ENCODE data around the gene STRIP1.

The STRIP1 gene

DNA sequence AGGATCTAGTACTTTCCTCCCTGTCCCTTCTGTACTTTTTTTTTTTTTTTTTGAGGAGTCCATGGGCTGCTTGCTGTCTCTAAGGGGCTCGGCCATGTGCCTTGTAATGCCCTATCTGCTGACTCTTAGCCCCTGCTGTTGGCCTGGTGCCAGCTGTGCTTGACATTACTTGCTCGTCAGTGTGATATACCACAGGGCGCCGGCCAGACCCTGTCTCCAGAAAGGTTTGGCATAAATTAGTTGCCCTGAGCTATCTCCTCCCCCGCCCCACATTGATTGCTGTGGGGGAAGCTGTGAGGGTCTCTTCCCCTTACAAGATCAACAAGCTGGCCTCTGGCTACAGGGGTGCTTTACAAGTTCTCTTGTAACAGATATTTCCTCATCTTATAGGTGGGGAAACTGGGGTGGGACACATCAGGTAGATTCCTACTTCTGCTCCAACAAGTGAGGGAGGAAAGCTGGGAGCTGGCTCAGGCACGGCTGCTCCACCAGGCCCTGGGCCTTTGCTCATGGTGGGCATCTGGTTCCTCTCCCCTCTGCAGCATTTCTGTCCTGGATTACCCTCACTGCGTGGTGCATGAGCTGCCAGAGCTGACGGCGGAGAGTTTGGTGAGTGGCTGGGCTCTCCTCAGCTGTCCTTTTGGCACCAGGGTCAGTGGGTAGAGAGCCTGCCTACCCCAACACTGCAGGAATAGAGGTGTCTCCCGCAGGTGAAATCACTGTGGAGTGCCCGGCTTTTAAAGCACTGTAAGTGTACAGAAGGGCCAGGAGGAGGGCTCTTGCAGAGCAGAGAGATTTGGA lies 15.6 kb downstream of the STRIP1 start:
- no peak for DNase-seq (ENCODE audit: low read depth in 2 of 2)

- no peak for DNase-seq (ENCODE audit: low read depth in 2 of 2)
Observed at GRCh38 chr1:110050602-110051261, 16.3 kb downstream of the STRIP1 start.

- no peak for DNase-seq (ENCODE audit: low read depth in 2 of 2)
Observed at GRCh38 chr1:110051262-110051648, 16.8 kb downstream of the STRIP1 start.

DNA sequence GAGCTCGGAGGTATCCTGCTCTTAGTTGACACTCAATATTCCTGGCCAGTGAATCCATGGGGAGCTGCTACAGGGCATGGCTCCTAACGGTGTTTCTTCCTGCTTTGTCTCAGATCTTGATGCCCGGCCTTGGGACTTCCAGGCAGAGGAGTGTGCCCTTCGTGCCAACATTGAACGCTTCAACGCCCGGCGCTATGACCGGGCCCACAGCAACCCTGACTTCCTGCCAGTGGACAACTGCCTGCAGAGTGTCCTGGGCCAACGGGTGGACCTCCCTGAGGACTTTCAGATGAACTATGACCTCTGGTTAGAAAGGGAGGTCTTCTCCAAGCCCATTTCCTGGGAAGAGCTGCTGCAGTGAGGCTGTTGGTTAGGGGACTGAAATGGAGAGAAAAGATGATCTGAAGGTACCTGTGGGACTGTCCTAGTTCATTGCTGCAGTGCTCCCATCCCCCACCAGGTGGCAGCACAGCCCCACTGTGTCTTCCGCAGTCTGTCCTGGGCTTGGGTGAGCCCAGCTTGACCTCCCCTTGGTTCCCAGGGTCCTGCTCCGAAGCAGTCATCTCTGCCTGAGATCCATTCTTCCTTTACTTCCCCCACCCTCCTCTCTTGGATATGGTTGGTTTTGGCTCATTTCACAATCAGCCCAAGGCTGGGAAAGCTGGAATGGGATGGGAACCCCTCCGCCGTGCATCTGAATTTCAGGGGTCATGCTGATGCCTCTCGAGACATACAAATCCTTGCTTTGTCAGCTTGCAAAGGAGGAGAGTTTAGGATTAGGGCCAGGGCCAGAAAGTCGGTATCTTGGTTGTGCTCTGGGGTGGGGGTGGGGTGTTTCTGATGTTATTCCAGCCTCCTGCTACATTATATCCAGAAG lies 19.4 kb downstream of the STRIP1 start:
- peak; percentile 50 to 69 for DNase-seq (ENCODE audit: low read depth in 2 of 2)

- DNase-seq (ENCODE audit: low read depth in 2 of 2) = no peak
Observed at GRCh38 chr1:110055493-110056284, 21.3 kb downstream of the STRIP1 start.

DNA sequence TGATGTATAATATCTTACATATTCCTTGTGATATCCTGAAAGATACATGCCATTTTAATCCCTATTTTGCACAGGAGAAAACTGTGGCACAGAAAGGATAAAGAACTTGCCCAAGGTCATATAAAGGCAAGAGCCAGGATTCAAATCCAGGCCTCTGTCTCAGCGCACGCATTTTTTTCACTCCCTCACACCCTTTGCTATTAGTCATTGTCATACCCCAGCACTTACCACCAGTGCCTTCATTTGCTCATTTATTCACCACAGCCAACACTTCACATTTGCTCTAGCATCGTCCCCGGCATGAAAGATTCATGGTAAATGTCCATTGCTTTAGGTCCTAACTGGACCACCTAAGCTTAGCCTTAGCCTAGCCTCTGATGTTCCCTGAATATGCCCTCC lies 21.9 kb downstream of the STRIP1 start:
- no peak for DNase-seq (ENCODE audit: low read depth in 2 of 2)

- no peak for DNase-seq (ENCODE audit: low read depth in 2 of 2)
Observed at GRCh38 chr1:110056776-110057175, 22.4 kb downstream of the STRIP1 start.

DNA sequence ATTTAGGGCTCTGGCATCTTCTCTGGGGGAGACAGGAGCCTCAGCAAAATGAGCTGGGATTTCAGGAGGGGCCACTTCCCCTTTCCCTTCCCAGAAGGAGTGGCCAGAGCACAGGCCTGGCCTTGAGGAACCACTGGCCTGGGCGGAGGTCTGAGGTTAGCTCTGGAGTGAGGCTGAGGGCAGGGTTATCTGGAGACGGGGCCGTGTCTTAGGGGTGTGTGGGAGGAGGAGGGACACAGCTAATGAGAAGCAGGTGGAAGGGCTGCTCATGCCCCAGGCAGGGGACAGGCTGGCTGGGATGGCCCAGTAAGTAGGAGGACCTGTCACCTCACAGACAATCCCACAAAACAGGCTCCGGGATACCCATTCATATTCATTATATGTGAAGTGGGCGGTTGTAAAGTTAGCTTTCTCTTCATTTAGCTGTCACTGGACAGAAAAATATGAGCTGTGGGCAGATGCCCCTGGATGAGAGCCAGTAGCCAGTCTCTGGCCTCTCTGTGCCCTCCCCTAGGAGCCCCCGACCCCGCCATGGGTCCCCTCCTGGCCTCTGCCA lies 23.6 kb downstream of the STRIP1 start:
- no peak for DNase-seq (ENCODE audit: low read depth in 2 of 2)

- DNase-seq (ENCODE audit: low read depth in 2 of 2) = no peak
Observed at GRCh38 chr1:110058591-110058990, 24.2 kb downstream of the STRIP1 start.

DNA sequence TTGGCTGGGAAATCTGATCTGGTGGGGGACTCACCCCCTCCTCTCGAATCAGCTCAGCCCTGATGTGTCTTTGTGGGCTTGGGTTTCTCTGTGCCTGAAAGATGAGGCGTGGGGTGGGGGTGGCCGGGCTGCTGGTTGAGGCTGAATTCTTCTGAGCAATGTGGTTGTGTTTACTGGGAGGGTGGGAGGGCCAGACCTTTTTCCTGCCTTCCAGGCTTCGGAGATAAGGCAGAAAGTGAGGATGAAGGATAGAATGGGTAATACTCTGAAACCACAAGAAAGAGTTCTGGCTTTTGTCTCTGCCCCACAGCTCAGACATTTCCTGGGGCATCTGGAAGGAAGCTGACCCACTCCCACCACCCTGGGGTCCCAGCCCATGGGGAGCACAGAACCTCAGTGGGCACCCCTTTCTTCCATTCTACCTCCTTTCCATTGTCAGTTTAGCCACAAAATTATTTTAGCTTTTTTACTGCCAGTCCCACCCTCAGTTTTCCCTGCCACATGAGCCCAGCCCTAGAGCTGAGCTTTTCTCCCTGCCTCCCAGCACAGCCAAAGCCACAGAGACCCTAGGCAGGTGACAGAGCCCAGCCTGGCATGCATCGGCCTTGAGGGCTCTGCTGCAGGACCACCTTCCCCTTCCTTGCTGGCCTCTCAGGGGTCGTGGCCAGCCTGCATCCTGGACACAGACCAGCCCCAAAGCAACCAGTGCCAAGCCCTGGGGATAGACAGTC lies 24.9 kb downstream of the STRIP1 start:
- DNase-seq (ENCODE audit: low read depth in 2 of 2) = no peak

DNA sequence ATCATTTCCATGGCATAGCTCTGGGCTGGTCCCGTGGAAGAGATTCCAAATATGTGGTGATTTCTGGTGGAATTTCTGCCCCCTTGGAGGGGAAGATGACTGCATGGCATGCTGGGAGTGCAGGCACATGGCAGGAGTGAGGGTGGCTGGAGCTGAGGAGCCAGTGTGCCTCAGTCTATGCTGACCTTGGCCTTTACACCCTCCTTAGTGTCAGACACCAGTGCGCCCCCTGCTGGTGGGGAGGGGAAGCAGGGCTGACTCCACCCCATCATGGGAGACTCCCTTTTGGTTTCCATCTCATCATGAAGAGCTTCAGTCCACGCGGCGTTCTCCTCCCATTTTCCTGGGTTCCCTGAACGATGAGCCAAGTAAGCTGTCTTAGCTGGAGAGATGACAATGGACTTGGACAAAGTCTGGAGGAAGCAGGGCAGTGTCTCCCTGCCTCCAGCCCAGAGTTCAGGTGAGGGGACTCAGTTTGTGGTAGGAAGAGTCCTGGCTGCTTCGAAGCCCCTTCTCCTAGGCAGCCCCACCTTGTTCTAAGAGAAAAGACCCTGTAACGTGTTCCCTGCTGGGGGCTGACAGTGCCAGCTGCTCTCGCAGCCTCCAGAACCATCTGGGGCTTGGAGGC lies 25.7 kb downstream of the STRIP1 start:
- peak; percentile 73 to 77 for DNase-seq (ENCODE audit: low read depth in 2 of 2)

DNA sequence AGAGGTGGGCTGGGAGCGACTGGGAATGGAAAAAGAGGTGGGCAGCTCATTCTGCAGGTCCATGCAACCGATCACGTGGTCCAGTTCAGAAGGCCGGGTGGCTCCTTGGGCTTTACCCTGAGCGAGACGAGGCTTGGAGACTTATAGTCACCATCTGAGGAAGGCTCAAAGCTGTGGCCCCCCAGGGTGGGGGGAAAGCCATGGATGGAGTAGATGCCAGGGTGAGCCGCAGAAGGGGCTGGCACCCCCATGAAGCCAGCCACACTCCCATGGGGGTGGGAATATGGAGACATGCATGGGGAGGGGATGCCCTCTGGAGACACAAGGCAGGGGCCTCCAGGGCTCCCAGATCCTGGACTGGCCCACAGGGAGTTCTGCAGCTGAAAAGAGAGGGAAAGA lies 26.2 kb downstream of the STRIP1 start:
- DNase-seq (ENCODE audit: low read depth in 2 of 2) = no peak

DNA sequence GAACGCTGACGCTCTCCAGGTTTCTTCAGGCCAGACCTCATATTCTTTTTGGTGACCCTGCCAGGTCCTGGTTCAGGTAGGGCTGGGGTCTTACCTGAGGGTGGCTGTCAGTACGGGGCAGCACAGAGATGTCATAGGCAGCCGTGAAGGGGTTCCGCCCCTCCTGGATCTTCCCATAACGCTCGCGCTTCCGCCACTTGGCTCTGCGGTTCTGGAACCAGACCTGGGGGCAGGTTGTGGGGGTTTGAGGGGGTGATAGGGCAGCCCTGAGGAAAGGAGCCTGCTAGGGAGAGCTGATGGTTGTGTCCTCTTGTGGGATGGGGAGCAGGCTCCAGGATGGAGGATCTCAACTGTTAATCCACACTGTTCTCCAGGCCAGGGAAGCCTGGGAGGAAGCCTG lies 26.9 kb downstream of the STRIP1 start:
- DNase-seq (ENCODE audit: low read depth in 2 of 2) = no peak

DNA sequence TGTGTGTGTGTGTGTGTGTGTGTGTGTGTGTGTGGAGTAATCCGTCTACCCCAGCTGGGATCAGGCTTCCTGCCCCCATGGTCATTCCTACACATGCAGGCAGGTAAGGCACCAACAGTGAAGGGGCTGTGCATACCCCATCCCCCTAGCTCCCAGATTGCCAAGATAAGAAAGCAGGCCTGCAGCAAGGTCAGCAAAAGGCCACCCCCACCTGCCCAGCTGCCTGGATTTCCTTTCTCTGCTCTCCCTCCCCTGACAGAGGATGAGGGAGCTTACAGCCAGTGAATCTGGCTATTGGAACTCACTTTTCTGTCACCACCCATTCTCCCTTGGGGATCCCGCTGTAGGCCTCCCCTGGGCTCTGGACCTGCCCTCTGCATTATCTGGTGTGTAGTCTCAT lies 28.2 kb downstream of the STRIP1 start:
- DNase-seq (ENCODE audit: low read depth in 2 of 2) = no peak

- DNase-seq (ENCODE audit: low read depth in 2 of 2) = no peak
Observed at GRCh38 chr1:110063781-110064180, 29.4 kb downstream of the STRIP1 start.

DNA sequence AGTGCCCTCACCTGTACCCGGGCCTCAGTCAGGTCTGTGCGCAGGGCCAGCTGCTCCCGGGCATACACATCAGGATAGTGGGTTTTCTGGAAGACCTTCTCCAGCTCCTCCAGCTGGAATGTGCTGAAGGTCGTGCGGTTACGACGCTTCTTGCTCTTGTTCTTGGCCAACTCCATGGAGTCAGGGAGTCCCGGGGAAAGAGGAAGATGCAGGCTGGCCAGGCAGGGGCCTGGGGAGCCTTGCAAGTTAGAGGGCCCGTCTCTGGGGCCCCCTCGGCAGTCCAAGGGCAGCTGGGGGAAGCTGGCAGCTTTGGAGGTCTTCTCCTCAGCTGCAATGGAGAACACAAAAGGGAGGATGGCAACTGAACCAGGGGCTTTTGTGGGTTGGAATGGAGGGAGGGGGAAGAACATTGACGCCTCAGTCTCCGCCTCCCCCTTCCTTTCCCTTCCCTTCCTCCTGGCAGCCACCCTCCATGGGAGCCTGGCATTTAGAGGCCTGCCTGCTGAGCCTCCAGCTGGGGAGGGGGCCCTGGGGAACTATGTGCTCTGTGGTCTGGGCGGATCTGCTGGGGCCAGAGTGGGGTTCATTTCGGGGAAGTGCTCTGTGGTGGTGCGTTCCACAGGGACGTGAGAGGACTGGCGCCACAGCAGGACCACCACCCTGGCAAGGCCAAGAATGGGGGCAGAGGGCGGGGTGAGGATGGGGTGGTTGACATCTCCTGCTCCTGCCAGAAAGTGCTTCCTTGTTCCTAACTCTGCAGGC lies 30.3 kb downstream of the STRIP1 start:
- no peak for DNase-seq (ENCODE audit: low read depth in 2 of 2)

DNA sequence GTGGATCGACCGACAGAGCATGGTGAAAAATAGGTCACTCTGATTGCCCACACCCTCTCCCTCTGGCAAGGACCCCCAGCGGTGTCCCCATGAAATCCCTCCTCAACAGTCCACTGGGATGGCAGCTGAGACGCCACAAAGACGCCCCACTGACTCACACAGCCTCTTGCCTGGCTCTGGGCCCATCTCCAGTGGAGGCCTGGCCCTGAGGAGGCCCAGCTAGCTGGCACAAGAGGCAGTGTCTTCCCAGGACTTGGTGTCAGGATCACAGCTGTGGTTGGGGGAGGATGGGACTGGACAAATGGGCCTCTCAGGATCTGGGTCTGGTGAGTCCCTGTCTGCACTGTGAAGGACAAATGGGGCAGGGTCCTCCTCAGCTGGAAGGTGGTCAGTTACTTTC lies 31.4 kb downstream of the STRIP1 start:
- no peak for DNase-seq (ENCODE audit: low read depth in 2 of 2)

DNA sequence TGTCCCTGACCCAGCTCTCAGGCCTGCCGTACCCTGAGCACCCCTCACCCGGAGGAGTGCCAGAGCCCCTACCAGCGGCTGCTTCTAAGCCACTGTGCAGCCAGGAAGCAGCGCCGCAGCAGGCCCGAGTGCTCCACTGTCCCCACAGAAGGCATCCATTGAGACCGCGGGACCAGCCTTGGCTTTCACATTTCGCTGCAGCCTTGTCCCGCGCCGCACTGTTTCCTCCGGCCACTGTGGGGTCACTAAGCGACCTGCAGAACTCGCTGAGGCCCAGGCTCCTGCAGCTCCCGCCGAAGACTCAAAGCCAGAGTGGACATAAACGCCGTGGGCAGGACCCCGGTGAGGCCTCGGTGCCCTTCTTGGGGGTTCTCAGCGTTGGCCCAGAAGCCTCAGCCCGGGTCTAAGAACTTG lies 33.1 kb downstream of the STRIP1 start:
- no peak for DNase-seq (ENCODE audit: low read depth in 2 of 2)

GRCh38 chr1:110067893-110068645 lies 33.6 kb downstream of the STRIP1 start:
- DNase-seq (ENCODE audit: low read depth in 2 of 2) = no peak

Measured in stimulated activated CD8-positive, alpha-beta memory T cell treated with anti-CD3 and anti-CD28 coated beads, Interleukin-2, amount 100 ng/mL, for 48 hours (primary cell).